Activated T-helper 1 cell treated with anti-CD3 and anti-CD28 coated beads, Interleukin-2, amount 50 U/mL, for 16 hours (primary cell): ENCODE measurements around the gene DNASE1L3.

Experiments
- DNase-seq, 2 donors: peaks; one replicate each; pipeline ENCODE4 v3.0.0-alpha.2; 2020; ENCODE audit warnings: low read depth in 1 of 2, low spot score in 1 of 2

Gene DNASE1L3

DNA sequence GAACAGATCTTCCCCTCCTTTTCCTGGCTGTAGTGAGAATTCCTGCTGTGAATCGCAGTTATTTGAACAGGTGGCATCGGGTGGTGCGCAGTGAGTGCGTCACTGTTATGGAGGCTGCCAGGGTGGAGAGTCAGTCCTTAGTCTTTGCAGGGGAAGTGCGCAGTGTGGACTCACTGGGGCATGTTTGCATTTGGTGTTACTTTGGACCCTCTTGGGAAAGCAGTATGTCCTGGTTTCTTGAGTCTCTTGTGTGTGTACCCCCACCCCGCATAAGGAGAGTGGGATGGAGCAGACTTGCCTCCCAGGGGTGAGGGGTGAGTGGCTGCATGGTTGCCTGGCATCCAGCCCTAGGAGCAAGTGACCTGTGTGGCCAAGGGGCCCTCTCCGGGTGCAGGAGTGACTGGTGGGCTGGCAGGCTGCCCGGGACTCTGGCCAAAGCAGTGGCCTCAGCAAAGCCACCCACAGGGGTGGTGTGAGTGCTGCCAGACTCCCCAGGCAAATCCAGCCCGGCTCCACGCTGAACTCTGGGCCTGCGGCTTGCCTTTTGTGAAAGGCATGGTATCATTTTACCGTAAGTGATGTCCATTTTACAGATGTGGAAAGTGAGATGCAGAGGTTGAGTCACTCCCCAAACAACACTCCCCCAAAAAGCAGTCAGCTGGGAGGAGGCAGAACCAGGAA lies 46.4 kb downstream of the DNASE1L3 start:
- DNase-seq, result no peak

DNA sequence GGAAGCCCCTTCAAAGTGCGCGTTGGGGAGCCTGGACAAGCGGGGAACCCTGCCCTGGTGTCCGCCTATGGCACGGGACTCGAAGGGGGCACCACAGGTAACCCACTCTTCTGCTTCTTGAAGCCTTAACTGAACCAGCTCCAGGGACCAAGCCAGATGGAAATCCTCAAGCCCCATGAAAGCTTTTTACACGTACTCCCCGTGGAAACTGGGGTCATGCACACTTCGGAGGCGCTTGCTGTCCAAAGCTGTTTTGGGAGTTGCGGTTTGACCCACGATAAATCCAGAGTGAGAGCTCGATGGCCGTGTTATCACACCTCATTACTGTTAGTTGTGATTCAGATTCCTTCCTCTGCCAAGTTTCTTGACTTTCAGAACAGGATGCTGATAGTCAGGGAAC lies 47.5 kb downstream of the DNASE1L3 start:
- no peak for DNase-seq

DNA sequence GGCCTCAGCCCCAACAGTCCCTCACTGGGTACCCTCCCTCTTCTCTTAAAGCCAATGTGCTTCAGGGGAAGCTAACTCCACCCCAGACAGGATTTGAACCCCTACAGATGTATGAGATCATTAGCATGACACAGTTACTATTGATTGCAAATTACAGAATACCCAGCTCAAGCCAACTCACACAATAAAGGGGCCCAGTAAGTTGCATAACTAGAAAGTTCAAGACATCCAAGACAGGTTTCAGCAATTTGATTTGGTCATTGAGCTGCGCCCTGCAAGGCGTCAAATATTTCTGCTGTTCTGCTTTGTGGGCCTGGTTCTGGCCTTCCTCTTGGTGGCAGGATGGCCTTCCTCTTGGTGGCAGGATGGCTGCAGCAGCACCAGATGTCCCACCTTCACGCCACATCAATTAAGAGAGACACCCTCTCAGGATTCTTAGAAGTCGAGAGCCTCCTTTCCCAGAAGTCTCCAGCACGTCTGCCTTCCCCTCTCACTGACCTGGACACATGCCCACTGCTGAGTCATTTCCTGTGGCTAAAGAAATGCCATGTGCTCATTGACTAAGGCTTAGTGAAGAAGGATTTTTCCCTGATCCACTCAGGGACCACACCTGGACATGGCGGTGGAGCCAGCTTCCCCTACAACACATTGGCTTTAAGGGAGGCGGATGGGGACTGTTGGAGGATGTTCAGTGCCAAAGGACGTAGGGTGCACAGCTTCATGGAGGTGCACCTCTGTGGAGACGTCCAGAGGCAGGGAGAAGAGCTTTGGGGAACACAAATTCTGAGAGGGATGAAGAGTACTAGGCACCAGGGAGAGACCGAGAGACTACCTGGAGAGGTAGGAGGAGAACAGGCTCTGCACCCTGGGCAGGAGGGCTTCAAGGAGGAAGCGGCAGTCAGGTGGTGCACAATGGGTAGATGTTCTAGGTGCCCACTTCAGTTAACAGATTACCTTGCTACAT lies 49.1 kb downstream of the DNASE1L3 start:
- DNase-seq, result no peak

DNA sequence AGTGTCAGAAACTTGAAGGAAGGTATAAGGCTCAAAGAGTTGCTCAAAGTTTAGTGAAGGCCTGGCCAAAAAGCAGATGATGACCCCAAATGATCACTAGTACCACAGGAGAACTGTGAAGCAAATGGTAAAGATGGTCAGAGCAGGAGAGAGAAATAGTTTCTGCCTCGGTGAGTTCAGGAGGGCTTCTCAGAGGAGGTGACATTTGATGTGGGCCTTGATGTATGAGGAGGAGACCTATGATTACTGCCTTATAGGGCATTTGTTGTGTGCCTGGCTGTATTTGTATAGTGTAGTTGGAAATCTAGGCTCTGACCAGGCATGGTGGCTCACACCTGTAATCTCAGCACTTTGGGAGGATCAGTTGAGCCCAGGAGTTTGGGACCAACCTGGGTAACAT lies 50.4 kb downstream of the DNASE1L3 start:
- no peak for DNase-seq

- no peak for DNase-seq
Observed at GRCh38 chr3:58158442-58159153, 52.2 kb downstream of the DNASE1L3 start.

DNA sequence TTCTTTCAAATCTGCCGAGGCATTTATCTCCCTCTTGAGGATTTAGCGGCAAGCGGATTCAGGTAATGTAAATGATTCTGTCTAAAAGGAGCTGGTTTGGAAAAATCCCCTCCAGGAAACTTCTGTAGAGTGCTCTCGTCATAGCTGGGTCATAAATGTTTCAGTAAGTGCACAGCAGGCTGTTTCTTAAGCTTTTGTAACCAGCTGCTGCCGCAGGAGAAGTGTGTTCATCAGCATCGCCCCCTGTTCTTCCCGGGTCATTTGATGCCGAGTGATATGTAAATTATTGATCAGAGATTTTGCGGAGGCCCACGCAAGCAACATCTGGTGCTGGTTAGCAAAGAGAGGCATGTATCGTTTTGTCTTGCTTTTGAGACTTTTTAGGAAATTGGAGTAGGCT lies 53.1 kb downstream of the DNASE1L3 start:
- no peak for DNase-seq

DNA sequence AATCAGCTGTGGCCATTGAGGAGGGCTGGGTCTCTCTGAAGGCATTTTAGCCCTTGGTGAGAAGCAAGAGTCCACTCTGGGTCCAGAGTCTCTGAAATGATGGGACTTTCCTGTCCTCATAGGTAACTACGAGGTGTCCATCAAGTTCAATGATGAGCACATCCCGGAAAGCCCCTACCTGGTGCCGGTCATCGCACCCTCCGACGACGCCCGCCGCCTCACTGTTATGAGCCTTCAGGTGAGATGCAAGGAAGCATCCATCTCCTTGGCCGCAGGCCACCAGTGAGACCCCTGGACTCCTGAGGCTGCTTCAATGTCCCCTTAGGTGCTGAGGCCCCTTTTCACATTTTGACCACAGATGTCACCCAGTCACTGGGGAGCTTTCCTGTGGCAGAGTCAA lies 54.9 kb downstream of the DNASE1L3 start:
- no peak for DNase-seq

DNA sequence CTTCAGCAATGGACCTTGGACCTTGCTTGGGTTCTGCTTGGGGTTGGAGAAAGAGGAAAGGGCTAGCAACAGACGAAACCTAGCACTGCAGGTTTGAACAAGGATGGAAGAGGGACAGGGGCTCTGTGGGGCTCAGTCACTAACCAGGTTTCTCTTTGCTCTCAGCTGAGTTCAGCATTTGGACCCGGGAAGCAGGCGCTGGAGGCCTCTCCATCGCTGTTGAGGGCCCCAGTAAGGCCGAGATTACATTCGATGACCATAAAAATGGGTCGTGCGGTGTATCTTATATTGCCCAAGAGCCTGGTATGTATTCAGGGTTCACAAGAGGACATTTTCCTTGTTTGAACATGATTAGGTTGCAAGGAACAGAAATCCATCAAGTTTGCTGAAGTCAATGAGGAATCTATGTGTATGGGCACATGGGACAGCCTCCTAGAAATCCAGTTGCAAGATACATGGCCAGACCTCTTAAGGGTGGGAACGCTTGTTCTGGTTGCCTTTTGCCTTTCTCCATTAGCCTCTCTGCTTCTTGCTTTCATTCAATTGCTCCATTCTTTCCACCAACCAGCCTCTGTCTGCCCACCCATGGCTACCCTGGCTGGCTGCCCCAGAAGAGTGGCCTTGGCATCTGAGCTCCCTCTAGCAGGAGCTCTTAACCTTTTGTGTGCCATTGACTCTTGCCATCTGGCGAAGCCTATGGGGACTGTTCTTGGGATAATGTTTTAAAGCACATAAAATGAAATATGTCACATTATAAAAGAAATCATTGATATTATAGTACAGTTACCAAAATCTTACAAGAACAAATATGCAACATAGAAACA lies 55.9 kb downstream of the DNASE1L3 start:
- no peak for DNase-seq

DNA sequence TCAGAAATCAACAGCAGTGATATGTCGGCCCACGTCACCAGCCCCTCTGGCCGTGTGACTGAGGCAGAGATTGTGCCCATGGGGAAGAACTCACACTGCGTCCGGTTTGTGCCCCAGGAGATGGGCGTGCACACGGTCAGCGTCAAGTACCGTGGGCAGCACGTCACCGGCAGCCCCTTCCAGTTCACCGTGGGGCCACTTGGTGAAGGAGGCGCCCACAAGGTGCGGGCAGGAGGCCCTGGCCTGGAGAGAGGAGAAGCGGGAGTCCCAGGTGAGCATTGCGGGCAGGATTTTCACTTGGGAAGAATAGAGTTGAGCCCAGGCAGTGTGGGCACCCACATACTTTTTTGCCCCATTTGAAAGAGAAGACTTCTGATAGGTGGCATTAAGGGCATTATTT lies 57.4 kb downstream of the DNASE1L3 start:
- DNase-seq, result no peak

GRCh38 chr3:58152225-58153015 lies 58.4 kb downstream of the DNASE1L3 start:
- DNase-seq, result no peak

GRCh38 chr3:58151637-58152036 lies 59.1 kb downstream of the DNASE1L3 start:
- DNase-seq, result no peak

GRCh38 chr3:58150810-58151199 lies 60.0 kb downstream of the DNASE1L3 start:
- DNase-seq, result no peak

DNA sequence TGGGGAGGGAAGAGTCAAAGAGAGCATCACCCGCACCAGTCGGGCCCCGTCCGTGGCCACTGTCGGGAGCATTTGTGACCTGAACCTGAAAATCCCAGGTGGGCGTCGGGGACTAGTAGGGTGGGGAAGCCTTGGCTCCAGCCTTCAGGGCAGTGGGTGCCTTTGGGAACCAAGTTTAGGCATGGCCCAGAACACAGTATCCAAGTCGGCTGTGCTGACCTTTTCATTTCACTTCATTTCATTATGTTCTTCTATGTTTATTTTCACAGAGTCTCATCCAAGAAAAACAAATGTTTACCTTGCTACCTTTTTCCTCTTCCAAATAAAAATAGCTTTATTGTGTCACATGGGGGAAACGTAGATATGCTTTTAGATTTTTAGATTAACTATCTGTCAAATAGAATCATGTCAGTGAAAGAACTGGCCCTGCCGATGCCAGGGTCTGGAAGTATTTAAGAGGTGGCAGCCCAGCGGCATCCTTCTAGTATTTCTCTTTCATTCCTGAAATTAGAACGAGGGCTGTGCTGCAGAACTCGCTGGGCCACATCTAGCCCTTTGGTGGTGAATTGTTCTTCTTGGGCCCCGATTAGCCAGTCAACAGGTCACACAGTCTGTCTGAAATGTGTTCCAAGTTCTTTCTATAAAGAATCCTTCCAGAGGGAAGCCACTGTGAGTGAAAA lies 60.5 kb downstream of the DNASE1L3 start:
- no peak for DNase-seq

DNA sequence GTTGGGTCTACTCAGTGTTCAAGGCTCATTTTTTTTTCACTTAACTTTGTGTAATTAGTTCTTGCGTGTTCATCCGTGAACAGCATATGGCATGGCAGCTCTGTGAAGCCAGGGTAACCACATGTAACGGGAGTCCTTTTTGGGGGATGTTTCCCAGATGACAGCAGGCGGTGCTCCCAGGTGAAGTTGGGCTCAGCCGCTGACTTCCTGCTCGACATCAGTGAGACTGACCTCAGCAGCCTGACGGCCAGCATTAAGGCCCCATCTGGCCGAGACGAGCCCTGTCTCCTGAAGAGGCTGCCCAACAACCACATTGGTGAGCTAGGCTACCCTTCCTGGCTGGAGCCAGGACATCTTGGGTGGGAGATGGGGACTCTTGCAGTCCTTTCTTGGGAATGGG lies 62.7 kb downstream of the DNASE1L3 start:
- DNase-seq, result no peak

DNA sequence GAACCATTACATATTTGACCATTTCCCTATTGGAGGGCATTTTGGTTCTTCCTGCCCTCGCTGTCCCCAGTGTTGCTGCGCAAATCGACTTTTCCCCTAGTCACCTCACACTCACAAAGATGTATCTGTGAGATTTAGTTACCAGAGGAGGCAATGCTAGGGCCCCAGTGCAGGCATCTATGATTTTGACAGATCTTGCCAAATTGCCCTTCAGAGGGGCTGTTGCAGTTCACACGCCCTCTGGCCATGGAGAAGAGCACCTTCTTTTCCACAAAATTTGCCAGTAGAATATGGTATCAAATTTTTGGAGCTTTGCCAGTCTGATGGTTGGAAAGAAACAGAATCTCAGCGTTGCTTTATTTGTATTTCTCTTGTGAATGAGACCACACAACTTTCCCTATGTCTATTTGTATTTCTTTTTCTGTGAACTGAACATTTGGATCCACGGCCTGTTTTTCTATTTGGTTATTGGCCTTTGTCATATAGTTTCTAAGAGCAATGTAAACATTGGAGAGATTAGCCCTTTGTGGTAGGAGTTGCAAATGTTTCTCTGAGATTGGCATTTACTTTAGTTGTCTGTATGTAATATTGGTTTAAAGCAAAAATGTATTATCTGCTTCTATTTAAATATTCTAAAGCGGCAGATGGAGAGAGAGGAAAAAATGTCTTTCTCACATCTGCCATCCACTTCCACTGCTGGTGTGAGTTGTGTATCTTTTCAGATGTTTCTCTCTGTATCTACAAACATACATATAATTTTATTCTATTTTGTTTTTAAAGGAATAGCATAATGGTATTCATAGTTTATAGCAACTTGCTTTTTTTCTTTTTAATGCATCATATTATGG lies 66.1 kb downstream of the DNASE1L3 start:
- DNase-seq, result no peak

DNA sequence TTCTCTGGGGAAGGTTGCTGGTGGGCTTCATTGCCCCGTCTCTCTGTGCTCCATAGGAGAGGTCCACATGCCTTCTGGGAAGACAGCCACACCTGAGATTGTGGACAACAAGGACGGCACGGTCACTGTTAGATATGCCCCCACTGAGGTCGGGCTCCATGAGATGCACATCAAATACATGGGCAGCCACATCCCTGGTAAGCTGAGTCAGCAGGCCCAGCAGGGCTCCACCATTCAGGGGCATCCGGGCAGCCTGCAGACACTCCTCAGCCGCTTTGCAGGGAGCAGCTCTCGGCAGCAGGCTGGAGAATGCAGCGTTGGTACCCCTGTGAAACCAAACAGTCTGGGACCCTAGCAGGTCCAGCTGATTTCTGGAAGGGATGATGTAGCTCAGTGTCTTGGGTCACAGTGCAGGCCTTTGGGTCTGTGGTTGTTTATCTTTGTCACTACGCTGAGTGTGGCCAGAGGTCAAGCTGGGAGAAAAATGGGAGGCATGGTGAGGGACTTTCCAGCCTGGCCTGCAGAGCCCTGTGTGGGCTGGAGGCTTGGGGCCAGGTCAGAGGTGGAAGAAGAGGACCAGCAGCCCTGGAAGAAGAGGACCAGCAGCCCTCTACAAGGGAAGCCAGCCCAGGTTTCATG lies 67.2 kb downstream of the DNASE1L3 start:
- no peak for DNase-seq
